B cell (primary cell): Measurements from ENCODE around the gene SLC13A3. TPM values are rescaled to one million over a fixed set of nuclear protein-coding genes. Genes with fewer than 3 reads are reported as not detected.

Experiments
- ATAC-seq: fragments of 200-7000 bp; cut with Tn5 transposase; one replicate; pipeline ENCODE4 v1.10.0; 2021; ENCODE audit warnings: low read depth, mild to moderate bottlenecking, moderate number of reproducible peaks, moderate library complexity
- CTCF ChIA-PET: fragments of 350-600 bp; sonication (Branson Sonifier 250); formaldehyde crosslinking; loops from one replicate; lab custom pipeline; 2021; ENCODE audit warnings: antibody characterized with exemption, inconsistent platforms; lab: Charles Lee
- POLR2A ChIA-PET: fragments of 350-600 bp; sonication (Branson Sonifier 250); formaldehyde crosslinking; loops from one replicate; lab custom pipeline; 2021; ENCODE audit warnings: antibody characterized with exemption; lab: Charles Lee
- DNase-seq: peaks from one replicate; pipeline ENCODE4 v3.0.0; 2013
- H2AFZ ChIP-seq: 2 replicates; pipeline ENCODE4 v1.6.1; 2012; ENCODE audit warnings: mild to moderate bottlenecking, low read depth, low read length; ENCODE audit not compliant: insufficient read depth, poor library complexity, severe bottlenecking
- H3K27ac ChIP-seq, 2 donors: 1 replicate in 1 of 2; 2 replicates in 1 of 2; pipeline ENCODE4 v1.5.1; 2012 to 2013; ENCODE audit warnings: low read length in 2 of 2, mild to moderate bottlenecking in 2 of 2, moderate library complexity in 1 of 2
- H3K27me3 ChIP-seq, 4 experiments: fragments of 200-600 bp in 1 of 4; sonication (generic) in 1 of 4; replicated peaks in 1 of 4; 1 replicate in 2 of 4; 2 replicates in 2 of 4; pipeline versions ENCODE4 v1.6.1 to v1.7.0; 2013 to 2016; ENCODE audit warnings: low read length in 3 of 4, mild to moderate bottlenecking in 2 of 4, mixed read lengths in 1 of 4, moderate library complexity in 1 of 4; ENCODE audit not compliant: insufficient read depth in 4 of 4, control insufficient read depth in 3 of 4; ENCODE audit errors: control extremely low read depth in 1 of 4
- H3K36me3 ChIP-seq, 2 experiments: replicated peaks in 1 of 2; 1 replicate in 1 of 2; 2 replicates in 1 of 2; pipeline versions ENCODE4 v1.6.1 to v1.7.1; 2013; ENCODE audit warnings: low read length in 1 of 2; ENCODE audit not compliant: insufficient read depth in 2 of 2, control insufficient read depth in 1 of 2; ENCODE audit errors: control extremely low read depth in 1 of 2, extremely low read depth in 1 of 2
- H3K4me1 ChIP-seq, 2 donors: fragments of 200-600 bp in 1 of 2; sonication (generic) in 1 of 2; 1 replicate in 1 of 2; 2 replicates in 1 of 2; pipeline versions ENCODE4 v1.5.1 to v1.6.1; 2013 to 2017; ENCODE audit warnings: low read length in 2 of 2; ENCODE audit not compliant: control insufficient read depth in 2 of 2, insufficient read depth in 2 of 2
- H3K4me2 ChIP-seq: replicated peaks from 2 replicates; pipeline ENCODE3; 2012; ENCODE audit warnings: mild to moderate bottlenecking, low read depth, low read length; ENCODE audit not compliant: poor library complexity, severe bottlenecking
- H3K4me3 ChIP-seq, 5 experiments: fragments of 200-600 bp in 1 of 5; sonication (generic) in 1 of 5; 1 replicate in 3 of 5; 2 replicates in 2 of 5; pipeline versions ENCODE4 v1.5.1 to v1.7.0; 2011 to 2016; ENCODE audit warnings: low read length in 4 of 5, mild to moderate bottlenecking in 4 of 5, low read depth in 2 of 5, control low read depth in 1 of 5, moderate library complexity in 1 of 5; ENCODE audit not compliant: insufficient read depth in 1 of 5; ENCODE audit errors: control extremely low read depth in 1 of 5, extremely low read depth in 1 of 5
- H3K79me2 ChIP-seq: fragments of 200-600 bp; sonication (generic); one replicate; pipeline ENCODE4 v1.6.0; 2016; ENCODE audit warnings: low read length; ENCODE audit not compliant: control insufficient read depth, insufficient read depth
- H3K9ac ChIP-seq: fragments of 200-600 bp; sonication (generic); 2 replicates; pipeline ENCODE4 v1.6.1; 2017; ENCODE audit warnings: mild to moderate bottlenecking, low read length, moderate library complexity
- H3K9me3 ChIP-seq, 3 donors: one replicate each; pipeline versions ENCODE4 v1.6.1 to v1.7.1; 2013; ENCODE audit warnings: low read length in 2 of 3; ENCODE audit not compliant: control insufficient read depth in 2 of 3, insufficient read depth in 1 of 3; ENCODE audit errors: control extremely low read depth in 1 of 3
- H4K20me1 ChIP-seq: 2 replicates; pipeline ENCODE4 v1.6.0; 2012; ENCODE audit warnings: mild to moderate bottlenecking, low read length; ENCODE audit not compliant: insufficient read depth, control insufficient read depth, poor library complexity, severe bottlenecking
- H3K27ac Mint-ChIP-seq: one replicate; pipeline ENCODE4 v1.8.0; 2021; ENCODE audit warnings: mixed read lengths
- H3K27me3 Mint-ChIP-seq: one replicate; pipeline ENCODE4 v1.8.0; 2021; ENCODE audit warnings: mixed read lengths
- H3K4me1 Mint-ChIP-seq: one replicate; pipeline ENCODE4 v1.8.0; 2021; ENCODE audit warnings: mixed read lengths
- H3K4me3 Mint-ChIP-seq: one replicate; pipeline ENCODE4 v1.8.0; 2021; ENCODE audit warnings: mixed read lengths
- H3K9me3 Mint-ChIP-seq: one replicate; pipeline ENCODE4 v1.8.0; 2022; ENCODE audit warnings: mixed read lengths; ENCODE audit not compliant: insufficient read depth
- EZH2 ChIP-seq: IDR thresholded peaks from 2 replicates; pipeline ENCODE4 v1.6.1; 2012; ENCODE audit warnings: borderline replicate concordance, low read depth, mild to moderate bottlenecking, moderate library complexity, low read length; ENCODE audit not compliant: insufficient read depth, poor library complexity, severe bottlenecking
- WGBS: methylation state at CpG from one replicate; pipeline ENCODE4 v1.1.5; 2013; ENCODE audit warnings: missing lambda C conversion rate; ENCODE audit not compliant: insufficient coverage; 5-methylcytosine and 5-hydroxymethylcytosine counted together
- intact Hi-C: fragments of 100-400 bp; cut with micrococcal nuclease; formaldehyde crosslinking; loops from one replicate; pipeline ENCODE4 v1.10.0; 2022
- polyA plus RNA-seq: library from polyadenylated mRNA; depleted of rRNA; stranded (reverse); fragments of >200 nt; gene quantifications from 2 replicates; pipeline ENCODE4 v1.2.3, GENCODE V29; 2012
- total RNA-seq, 2 donors: library from RNA; stranded (reverse); fragments of 120-200 nt in 1 of 2; gene quantifications; 1 replicate in 1 of 2; 2 replicates in 1 of 2; pipeline versions ENCODE4 v1.2.3 to v1.2.4, GENCODE V29; 2013 to 2022
- TF ChIP-seq, protein P1 (sequence below): fragments of 200-600 bp; IDR thresholded peaks from one replicate; pipeline ENCODE4 v1.8.0; 2022; ENCODE audit warnings: antibody characterized with exemption, mild to moderate bottlenecking

Gene SLC13A3
- total and polyA plus RNA-seq, 2 donors (not counting 1 experiment from before 2014, with no cell fraction given) = 0.09 to 0.20 TPM

DNA sequence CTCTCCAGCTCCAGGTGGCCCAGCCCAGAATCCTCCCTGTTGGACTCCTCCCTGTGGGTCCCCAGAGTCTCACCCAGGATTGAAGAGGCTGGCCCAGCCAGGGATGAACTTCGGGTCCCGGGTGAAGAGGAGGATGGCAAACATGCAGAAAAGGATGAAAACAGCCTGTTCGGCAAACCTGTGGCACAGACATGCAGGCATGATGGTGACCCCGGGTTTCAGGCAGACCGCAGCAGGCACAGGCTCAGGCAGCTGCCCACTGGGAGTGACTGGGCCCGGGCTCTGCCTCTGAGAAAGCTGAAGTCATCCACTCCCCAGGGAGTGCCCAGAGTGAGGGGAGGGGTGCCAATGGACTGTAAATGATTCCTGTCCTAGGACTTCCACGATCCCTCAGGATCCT lies 63.3 kb downstream of the SLC13A3 start:
- ATAC-seq (no peak), DNase-seq (no peak)
- peaks cover 0 to 7% (median 2%) of the 10 kb centered on the region in 4 experiments for H3K27me3 ChIP-seq
- no peaks in the 10 kb centered on the region for H3K9me3 Mint-ChIP-seq
- ChIA-PET POLR2A (no interaction called here), CTCF (no interaction called here)
- no peak overlapping the region for H3K4me3 Mint-ChIP-seq
- H3K27ac ChIP-seq = no peak overlapping the region
- H3K4me1 ChIP-seq = no peaks in the 10 kb centered on the region
- H4K20me1 ChIP-seq = no peaks in the 10 kb centered on the region
- H3K4me2 ChIP-seq = no peak overlapping the region
- H3K27me3 Mint-ChIP-seq = peaks cover 8% of the 10 kb centered on the region
- no peak overlapping the region for H3K4me3 ChIP-seq
- TF ChIP-seq EZH2 = no peak
- TF ChIP-seq, protein P1, sequence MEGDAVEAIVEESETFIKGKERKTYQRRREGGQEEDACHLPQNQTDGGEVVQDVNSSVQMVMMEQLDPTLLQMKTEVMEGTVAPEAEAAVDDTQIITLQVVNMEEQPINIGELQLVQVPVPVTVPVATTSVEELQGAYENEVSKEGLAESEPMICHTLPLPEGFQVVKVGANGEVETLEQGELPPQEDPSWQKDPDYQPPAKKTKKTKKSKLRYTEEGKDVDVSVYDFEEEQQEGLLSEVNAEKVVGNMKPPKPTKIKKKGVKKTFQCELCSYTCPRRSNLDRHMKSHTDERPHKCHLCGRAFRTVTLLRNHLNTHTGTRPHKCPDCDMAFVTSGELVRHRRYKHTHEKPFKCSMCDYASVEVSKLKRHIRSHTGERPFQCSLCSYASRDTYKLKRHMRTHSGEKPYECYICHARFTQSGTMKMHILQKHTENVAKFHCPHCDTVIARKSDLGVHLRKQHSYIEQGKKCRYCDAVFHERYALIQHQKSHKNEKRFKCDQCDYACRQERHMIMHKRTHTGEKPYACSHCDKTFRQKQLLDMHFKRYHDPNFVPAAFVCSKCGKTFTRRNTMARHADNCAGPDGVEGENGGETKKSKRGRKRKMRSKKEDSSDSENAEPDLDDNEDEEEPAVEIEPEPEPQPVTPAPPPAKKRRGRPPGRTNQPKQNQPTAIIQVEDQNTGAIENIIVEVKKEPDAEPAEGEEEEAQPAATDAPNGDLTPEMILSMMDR = no peak
- H3K4me1 Mint-ChIP-seq = no peaks in the 10 kb centered on the region
- WGBS = 95% methylated on average over 7 of the region's 7 CpGs
- H3K36me3 ChIP-seq = no peaks in the 10 kb centered on the region
- intact Hi-C loops = no loop called here
- H3K27ac Mint-ChIP-seq = no peak overlapping the region
- no peak overlapping the region for H3K9ac ChIP-seq
- H2AFZ ChIP-seq = no peak overlapping the region
- H3K79me2 ChIP-seq = no peaks in the 10 kb centered on the region
- no peaks in the 10 kb centered on the region for H3K9me3 ChIP-seq

DNA sequence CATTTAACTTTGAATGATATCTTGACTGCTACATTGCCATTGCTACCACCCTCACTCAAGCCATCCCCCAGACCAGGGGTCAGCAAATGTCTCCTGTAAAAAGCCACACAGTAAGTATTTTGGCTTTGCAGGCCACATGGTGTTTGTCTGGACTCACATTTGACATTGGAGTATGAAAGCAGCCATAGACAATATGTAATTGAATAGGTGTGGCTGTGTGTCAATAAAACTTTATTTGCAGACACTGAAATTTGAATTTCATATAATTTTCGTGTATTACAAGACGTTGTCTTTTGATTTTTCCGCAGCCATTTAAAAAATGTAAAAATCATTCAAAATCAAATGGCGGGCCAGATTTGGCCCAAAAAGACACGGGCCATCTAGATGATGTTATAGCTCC lies 64.5 kb downstream of the SLC13A3 start:
- ATAC-seq (no peak), DNase-seq (no peak)
- Histone ChIP-seq H2AFZ (no peak overlapping the region), H3K27me3 (peaks cover 0 to 7% (median 3%) of the 10 kb centered on the region in 4 experiments), H4K20me1 (no peaks in the 10 kb centered on the region), H3K4me1 (no peaks in the 10 kb centered on the region), H3K27ac (no peak overlapping the region), H3K4me2 (no peak overlapping the region), H3K79me2 (no peaks in the 10 kb centered on the region), H3K36me3 (no peaks in the 10 kb centered on the region), H3K4me3 (no peak overlapping the region), H3K9me3 (no peaks in the 10 kb centered on the region), H3K9ac (no peak overlapping the region)
- intact Hi-C loops = no loop called here
- Mint-ChIP-seq H3K27me3 (peaks cover 5% of the 10 kb centered on the region), H3K27ac (no peak overlapping the region), H3K9me3 (no peaks in the 10 kb centered on the region), H3K4me3 (no peak overlapping the region), H3K4me1 (no peaks in the 10 kb centered on the region)
- ChIA-PET POLR2A (no interaction called here), CTCF (no interaction called here)
- 98% methylated on average over 5 of the region's 5 CpGs for WGBS
- no peak for TF ChIP-seq EZH2
- TF ChIP-seq, protein P1 = no peak
